HG03354 (cell line): Measurements from ENCODE around the gene GABRG2.
"Not testable (repeated sequence)": the region's sequence is repeated elsewhere in the genome, so short reads cannot be mapped to it uniquely, and the experiment has no call there.

ENCODE experiments used
- ATAC-seq: cut with Tn5 transposase; IDR thresholded peaks from one replicate; pipeline ENCODE4 v1.9.1; 2021; ENCODE audit warnings: mild to moderate bottlenecking; ENCODE audit not compliant: unreplicated experiment, poor library complexity, severe bottlenecking

The GABRG2 gene

DNA sequence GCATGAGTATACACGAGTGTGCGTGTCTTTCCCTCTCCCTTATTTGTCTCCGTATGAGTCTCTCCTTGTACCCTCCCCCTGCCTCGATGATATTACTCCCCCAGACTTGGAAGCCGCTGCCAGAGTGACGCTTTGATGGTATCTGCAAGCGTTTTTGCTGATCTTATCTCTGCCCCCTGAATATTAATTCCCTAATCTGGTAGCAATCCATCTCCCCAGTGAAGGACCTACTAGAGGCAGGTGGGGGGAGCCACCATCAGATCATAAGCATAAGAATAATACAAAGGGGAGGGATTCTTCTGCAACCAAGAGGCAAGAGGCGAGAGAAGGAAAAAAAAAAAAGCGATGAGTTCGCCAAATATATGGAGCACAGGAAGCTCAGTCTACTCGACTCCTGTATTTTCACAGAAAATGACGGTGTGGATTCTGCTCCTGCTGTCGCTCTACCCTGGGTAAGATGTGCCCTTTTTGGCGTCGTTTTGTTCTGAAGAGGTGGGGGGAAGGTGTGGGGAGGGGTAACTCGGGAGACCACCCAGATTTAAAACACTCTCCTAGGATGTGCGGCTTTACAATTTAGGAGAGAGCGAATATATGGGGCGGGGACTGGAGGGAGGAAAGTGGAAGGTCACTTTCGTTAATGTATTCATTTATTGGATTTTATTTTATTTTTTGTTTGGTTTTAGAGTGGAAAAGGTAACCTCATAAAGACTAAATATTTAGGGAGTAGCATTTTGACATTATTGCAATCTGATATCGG is at the start of gene GABRG2:
GABRG2 (plus strand) TSS at position 119 of the 757 bp plus-strand sequence; CDS start at position 346, 227 bp downstream.
- ATAC-seq: no peak

DNA sequence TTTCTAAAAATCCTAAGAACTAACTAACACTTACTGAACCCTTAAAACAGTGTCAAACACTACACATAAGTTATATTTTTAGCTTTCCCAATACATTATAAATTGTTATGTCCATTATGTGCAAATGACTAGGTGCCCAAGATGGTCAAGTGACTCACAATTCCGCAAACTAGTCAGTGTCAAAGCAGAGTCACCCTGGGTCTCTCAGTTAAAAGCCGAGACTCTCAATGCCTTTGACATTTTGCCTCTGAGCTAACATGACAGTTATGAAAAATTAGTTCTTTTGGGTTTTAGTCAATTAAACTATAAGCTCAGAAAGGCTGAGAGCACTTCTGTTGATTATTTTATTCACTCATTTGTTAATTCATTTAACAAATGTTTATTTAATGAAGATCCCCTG is 42.3 kb upstream of the GABRG2 start:
- no peak for ATAC-seq

- no peak for ATAC-seq
Observed at GRCh38 chr5:162026803-162027202, 40.8 kb upstream of the GABRG2 start.

- ATAC-seq: no peak
Observed at GRCh38 chr5:162037431-162037830, 30.1 kb upstream of the GABRG2 start.

GRCh38 chr5:162047279-162047678 is 20.3 kb upstream of the GABRG2 start:
- no peak for ATAC-seq

- no peak for ATAC-seq
Observed at GRCh38 chr5:162052676-162053075, 14.9 kb upstream of the GABRG2 start.

GRCh38 chr5:162055095-162055494 is 12.5 kb upstream of the GABRG2 start:
- not testable (repeated sequence) for ATAC-seq

DNA sequence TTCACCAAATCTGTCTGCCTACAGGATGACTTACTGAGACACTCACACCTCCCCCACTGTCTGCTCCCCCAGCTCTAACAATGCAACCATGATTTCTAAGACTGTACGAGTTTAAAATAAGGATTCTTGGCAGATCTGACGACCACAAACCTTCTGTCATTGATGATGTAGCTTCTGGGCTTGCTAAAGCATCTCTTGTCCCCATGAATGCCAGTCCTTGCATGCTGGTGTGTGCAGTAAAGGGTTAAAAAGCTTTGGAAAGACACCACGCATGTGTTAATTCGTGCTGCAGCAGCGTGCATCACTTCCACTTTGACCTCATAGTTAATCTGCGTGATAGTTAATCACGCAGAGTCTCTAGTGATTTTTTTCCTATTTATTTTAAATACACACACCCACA is 411 bp upstream of the GABRG2 start:
- no peak for ATAC-seq

- no peak for ATAC-seq
Observed at GRCh38 chr5:162068412-162068811, 839 bp downstream of the GABRG2 start.

DNA sequence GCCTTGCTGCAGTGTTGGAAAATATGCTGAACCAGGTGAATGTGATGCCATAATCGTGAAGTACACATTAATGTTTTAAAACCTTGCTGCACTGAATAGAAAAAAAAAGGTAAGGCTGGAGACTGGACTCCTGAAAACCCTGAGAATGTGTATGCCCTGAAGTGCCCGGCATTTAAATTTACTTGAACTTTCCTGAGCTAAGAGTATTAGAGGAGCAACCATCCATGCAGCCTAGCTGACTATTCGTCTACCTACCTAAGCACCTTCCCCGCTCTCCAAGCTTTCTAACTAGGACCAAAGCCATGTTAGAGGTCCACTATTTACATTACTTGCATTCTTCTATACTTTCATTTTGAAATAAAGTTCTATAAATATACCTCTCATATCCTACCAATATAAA is 1.4 kb downstream of the GABRG2 start:
- ATAC-seq: no peak

DNA sequence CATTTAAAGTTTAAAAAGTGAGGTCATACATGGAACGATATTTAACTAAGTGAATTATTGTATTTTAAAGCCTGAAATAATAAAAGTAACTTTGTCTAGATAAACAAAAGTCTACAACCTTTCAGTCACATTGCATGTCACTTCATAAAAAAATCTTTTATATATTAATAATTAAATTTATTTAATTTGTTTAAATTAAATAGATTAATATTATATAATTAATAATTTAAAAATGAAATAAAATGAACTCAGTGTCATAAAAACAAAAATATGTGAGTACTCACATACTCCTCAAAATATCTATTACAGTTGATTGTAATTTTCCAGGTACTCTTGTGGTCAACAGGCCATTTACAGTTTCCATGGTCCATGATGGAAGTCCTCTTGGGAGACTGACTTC is 11.2 kb downstream of the GABRG2 start:
- ATAC-seq: no peak

GRCh38 chr5:162091336-162091735 is 23.8 kb downstream of the GABRG2 start:
- no peak for ATAC-seq

- no peak for ATAC-seq
Observed at GRCh38 chr5:162096448-162096847, 28.9 kb downstream of the GABRG2 start.

DNA sequence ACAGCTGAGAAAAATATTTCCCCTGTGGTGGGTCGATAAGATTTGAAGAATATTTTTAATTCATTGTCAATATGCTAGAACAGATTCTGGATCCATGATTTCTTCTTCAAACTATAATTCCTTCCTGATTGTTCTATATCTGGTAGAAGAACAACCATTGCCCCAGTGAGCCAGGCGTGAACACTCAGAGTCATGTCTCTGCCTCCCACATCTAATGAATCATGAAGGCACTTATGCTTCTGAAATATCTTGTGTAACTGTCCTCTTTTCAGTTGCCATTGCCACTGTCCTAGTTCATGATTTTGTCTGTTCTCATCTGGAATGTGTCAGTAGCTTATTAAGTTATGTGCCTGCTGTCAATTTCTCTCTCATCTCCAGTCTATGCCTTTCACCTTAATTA is 40.0 kb downstream of the GABRG2 start:
- no peak for ATAC-seq

GRCh38 chr5:162119801-162120200 is 52.2 kb downstream of the GABRG2 start:
- no peak for ATAC-seq

DNA sequence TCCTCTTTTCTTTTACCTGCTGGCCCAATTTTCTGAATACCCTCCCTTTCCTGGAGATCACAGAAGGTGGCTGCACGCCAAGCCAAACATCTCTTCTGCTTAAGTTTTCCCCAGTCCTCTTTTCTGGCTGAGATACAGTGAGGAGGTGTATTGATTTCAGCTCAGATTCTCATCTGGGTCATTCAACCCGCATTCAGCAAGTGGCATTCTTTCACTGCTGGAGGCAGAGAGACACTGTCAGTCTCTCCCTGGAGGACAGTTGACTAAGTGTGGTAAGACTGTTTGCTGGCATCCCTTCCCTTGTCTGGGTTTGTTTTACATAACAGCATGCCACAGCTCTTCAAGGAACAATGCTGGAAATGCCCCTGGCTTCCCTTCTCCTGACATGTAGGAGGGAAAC is 60.5 kb downstream of the GABRG2 start:
- ATAC-seq: no peak

DNA sequence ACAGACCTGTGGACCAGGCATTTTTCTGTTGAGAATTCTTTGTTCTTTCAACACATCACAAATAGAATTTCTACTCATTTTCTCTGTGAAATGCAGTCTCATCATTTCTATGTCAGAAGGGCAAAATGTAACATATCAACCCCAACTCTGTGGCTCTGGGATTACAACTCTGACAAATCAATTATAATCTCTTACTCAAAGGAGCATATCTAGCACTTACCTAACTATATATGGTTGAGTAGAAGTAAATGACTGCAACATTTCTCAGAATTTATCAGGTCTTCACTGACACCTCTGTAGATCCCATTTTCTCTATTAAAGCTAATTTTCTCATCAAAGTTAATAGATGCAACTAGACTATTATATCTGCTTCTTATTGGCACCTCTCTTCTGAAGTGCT is 64.8 kb downstream of the GABRG2 start:
- ATAC-seq: no peak

GRCh38 chr5:162139190-162139589 is 71.6 kb downstream of the GABRG2 start:
- ATAC-seq: no peak

DNA sequence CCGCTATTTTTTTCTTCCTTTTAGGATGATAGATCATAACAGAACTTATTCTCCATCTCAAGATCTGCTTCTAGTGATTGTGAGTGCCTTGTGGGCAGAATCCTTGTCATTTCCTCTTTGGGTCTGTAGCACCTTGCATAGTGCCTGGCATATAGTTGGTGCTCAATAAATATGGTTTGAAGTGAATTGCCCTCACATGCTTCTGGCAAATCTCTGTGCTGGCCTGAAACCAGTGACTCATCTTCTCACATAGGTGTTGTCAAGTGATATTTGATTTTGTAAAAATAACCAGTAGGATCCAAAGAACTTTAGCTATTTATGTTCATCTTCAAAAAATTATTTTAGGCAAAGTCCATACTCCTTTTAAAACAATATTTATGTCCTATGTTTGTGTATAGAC is 86.7 kb downstream of the GABRG2 start:
- ATAC-seq: no peak

GRCh38 chr5:162160401-162160800 is 92.8 kb downstream of the GABRG2 start:
- no peak for ATAC-seq

DNA sequence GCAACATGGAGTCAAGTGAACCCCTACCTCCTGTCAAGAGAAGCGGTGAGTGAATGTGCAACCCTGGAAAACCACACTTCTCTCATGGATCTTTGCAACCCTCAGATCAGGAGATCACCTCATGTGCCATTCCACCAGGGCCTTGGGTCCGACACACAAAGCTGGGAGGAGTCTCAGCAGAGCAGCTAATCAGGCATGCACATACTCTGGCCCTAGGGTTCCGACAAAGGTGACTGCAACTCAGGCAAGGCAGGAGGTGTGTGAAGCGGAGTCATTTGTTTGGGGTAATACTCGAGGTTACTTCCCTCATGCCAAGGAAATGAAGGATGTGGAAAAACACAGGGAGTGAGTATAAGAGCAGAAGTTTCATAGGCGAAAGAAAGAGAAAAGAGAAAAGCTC is 96.1 kb downstream of the GABRG2 start:
- ATAC-seq: no peak
